PFSK-1 (cell line): ENCODE measurements around the gene PANK4.

ENCODE experiments used
- FOXP2 ChIP-seq: optimal IDR thresholded peaks from 2 replicates; pipeline ENCODE3; 2011; ENCODE audit warnings: borderline replicate concordance, control low read depth, inconsistent platforms; ENCODE audit not compliant: insufficient read depth; ENCODE audit errors: extremely low read length, extremely low read depth
- POLR2AphosphoS5 ChIP-seq: IDR thresholded peaks from 2 replicates; pipeline ENCODE4 v1.6.1; 2012; ENCODE audit warnings: low read depth, mild to moderate bottlenecking, control low read depth, low read length, moderate library complexity
- SIN3A ChIP-seq: IDR thresholded peaks from 2 replicates; pipeline ENCODE4 v1.6.1; 2012; ENCODE audit warnings: mild to moderate bottlenecking, low read length, moderate library complexity, borderline replicate concordance; ENCODE audit not compliant: insufficient read depth
- TAF1 ChIP-seq: IDR thresholded peaks from 2 replicates; pipeline ENCODE4 v1.6.1; 2012; ENCODE audit warnings: low read length, control low read depth, borderline replicate concordance; ENCODE audit not compliant: insufficient read depth
- TF ChIP-seq, protein P1 (sequence below), 2 experiments: IDR thresholded peaks; 2 replicates each; pipeline versions ENCODE4 v1.6.1 to v1.8.0; 2011 to 2012; ENCODE audit warnings: low read depth in 2 of 2, low read length in 2 of 2, control low read depth in 1 of 2, inconsistent platforms in 1 of 2, mild to moderate bottlenecking in 1 of 2, moderate library complexity in 1 of 2; ENCODE audit not compliant: insufficient read depth in 1 of 2

The PANK4 gene

DNA sequence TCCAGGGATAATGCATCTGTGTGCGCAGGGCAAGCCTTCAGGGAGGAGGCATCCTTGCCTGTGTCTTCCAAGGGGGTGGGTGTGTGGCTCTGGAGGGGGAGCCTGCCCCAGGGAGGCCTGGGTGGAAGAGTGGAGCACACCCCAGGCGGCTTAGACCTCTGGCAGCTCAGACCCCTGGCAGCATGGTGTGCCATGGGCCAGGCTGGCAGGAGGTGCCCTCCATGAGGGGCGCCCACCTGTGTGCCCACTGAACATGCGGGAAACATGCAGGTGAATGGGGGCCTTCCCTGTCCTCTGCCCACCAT is 1.1 kb upstream of the PANK4 start:
- TF ChIP-seq TAF1 (no peak), SIN3A (no peak), POLR2AphosphoS5 (no peak), FOXP2 (no peak)
- TF ChIP-seq, protein P1, sequence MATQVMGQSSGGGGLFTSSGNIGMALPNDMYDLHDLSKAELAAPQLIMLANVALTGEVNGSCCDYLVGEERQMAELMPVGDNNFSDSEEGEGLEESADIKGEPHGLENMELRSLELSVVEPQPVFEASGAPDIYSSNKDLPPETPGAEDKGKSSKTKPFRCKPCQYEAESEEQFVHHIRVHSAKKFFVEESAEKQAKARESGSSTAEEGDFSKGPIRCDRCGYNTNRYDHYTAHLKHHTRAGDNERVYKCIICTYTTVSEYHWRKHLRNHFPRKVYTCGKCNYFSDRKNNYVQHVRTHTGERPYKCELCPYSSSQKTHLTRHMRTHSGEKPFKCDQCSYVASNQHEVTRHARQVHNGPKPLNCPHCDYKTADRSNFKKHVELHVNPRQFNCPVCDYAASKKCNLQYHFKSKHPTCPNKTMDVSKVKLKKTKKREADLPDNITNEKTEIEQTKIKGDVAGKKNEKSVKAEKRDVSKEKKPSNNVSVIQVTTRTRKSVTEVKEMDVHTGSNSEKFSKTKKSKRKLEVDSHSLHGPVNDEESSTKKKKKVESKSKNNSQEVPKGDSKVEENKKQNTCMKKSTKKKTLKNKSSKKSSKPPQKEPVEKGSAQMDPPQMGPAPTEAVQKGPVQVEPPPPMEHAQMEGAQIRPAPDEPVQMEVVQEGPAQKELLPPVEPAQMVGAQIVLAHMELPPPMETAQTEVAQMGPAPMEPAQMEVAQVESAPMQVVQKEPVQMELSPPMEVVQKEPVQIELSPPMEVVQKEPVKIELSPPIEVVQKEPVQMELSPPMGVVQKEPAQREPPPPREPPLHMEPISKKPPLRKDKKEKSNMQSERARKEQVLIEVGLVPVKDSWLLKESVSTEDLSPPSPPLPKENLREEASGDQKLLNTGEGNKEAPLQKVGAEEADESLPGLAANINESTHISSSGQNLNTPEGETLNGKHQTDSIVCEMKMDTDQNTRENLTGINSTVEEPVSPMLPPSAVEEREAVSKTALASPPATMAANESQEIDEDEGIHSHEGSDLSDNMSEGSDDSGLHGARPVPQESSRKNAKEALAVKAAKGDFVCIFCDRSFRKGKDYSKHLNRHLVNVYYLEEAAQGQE (IDR thresholded peaks at IDR 0.05; ENCODE audit: insufficient read depth in 1 of 2, low read depth in 2 of 2, low read length in 2 of 2): no peak

DNA sequence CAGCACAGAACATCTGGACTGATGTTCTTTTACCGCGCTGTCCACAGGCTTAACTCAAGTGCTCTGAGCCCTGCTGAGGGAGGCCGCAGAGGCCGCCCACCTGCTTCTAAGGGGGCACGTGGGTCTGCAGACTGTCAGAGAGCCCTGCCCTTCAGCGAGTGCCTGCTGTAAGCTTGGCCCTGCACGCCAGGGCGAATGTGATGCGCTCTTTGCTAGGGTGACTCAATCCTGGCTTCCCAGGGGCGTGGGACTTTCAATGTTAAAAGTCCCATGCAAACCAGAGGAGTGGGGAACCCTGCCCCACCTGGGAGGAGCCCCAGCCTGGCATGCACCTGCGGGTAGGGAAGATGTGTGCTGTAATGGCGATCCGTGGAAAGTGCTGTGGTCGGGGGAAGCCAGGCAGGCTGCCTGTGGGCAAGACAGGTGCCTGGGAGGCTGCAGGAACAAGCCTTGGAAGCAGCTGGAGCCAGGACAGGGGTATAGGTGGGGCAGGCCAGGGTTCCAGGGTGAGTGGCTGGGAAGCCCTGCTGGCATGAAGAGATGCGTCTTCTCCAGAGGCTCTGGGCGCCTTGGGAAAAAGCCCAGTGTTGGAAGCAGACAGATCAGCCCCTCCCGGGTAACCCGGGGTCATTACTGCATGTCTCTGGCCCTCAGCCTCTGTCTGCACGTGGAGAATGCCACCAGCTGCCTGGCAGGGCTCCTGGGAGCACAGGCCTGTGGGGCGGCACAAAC is 594 bp upstream of the PANK4 start:
- no peak for TF ChIP-seq POLR2AphosphoS5
- TF ChIP-seq, protein P1 (IDR thresholded peaks at IDR 0.05; ENCODE audit: insufficient read depth in 1 of 2, low read depth in 2 of 2, low read length in 2 of 2): no peak
- no peak for TF ChIP-seq FOXP2
- no peak for TF ChIP-seq SIN3A
- TF ChIP-seq TAF1: no peak

DNA sequence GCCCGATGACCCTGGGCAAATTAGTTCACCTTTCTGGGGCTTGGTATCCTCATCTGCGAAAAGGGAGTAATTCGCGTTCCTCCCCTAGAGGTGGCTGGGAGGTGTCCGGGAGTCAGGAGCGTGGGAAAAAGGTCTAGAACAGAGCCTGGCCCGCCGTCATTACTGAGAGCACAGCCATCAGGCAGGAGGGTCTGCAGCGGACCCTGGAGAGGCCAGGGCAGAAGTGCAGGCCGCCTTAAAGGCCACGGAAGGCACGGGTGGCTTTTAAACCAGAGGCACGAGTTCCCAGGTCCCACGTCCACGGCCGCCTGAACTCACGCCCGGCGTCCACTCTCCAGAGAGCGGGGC is 850 bp downstream of the PANK4 start:
- TF ChIP-seq, protein P1 (IDR thresholded peaks at IDR 0.05; ENCODE audit: insufficient read depth in 1 of 2, low read depth in 2 of 2, low read length in 2 of 2): no peak
- TF ChIP-seq SIN3A (no peak), FOXP2 (no peak), POLR2AphosphoS5 (no peak), TAF1 (no peak)

DNA sequence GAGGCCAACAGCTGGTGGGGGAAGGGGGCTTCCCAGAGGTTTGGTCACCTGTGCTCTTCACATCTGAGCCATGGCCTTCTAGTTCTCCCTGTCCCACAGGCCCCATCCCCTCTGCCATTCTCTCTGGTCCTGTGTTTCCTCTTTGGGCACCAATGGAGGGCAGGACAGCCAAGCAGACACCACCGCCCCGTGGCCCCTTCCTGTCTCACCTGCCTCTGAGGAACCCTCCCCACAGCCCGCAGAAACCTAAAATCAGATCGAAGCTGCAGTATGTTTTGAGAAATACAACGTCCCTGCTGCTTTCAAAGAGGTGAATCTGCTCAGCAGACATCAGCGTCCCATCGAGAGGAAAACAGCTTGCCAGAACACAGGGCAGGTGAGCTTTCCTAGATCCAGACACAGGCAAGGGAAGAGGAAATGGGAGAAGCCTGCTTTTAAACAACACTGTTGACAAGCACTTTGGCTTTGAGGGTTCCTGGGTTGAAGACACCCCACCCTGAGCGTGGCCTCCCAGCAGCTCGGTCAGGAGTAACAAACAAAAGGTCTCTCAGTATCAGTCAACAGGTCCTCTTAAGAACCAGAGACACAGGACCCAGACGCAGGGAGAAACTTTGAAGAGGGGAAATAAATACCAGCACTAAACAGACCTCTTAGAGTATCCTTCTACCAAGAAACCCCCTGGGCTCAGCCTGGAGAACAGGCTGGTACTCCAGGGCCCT is 2.3 kb downstream of the PANK4 start:
- TF ChIP-seq FOXP2: no peak
- TF ChIP-seq POLR2AphosphoS5: no peak
- TF ChIP-seq, protein P1 (IDR thresholded peaks at IDR 0.05; ENCODE audit: insufficient read depth in 1 of 2, low read depth in 2 of 2, low read length in 2 of 2): no peak
- TF ChIP-seq SIN3A: no peak
- no peak for TF ChIP-seq TAF1
